Caco-2 (cell line): ENCODE measurements around the gene GPR65. TPM values are rescaled to one million over a fixed set of nuclear protein-coding genes. Genes with fewer than 3 reads are reported as not detected.

Experiments used
- BruUV-seq: library from RNA; stranded (reverse); fragments of 400-500 nt; replicated peaks from 2 replicates; lab custom pipeline; 2021; lab: Mats Ljungman, UMichigan
- CTCF ChIA-PET: fragments of 300-600 bp; sonication (Branson Sonifier 250); formaldehyde crosslinking; loops from one replicate; lab custom pipeline; 2022; ENCODE audit warnings: antibody characterized with exemption; lab: Charles Lee
- POLR2A ChIA-PET: fragments of 300-600 bp; sonication (Branson Sonifier 250); formaldehyde crosslinking; loops from one replicate; lab custom pipeline; 2022; ENCODE audit warnings: antibody characterized with exemption; lab: Charles Lee
- DNase-seq, 2 experiments: peaks; one replicate each; pipeline versions ENCODE4 v3.0.0 to v3.0.0-alpha.2; 2020 to 2022
- H3K27me3 ChIP-seq: replicated peaks from 2 replicates; pipeline ENCODE4 v1.6.0; 2011; ENCODE audit warnings: low read length; ENCODE audit not compliant: control insufficient read depth, insufficient read depth
- H3K36me3 ChIP-seq: 2 replicates; pipeline ENCODE4 v1.5.1; 2011; ENCODE audit warnings: low read length; ENCODE audit not compliant: control insufficient read depth, insufficient read depth
- H3K4me1 ChIP-seq: fragments of 250-450 bp; sonication (Bioruptor Pico); 2 replicates; pipeline ENCODE4 v1.5.1; 2020; ENCODE audit warnings: mild to moderate bottlenecking
- H3K4me3 ChIP-seq: 2 replicates; pipeline ENCODE4 v1.5.1; 2011; ENCODE audit warnings: low read depth, mild to moderate bottlenecking, control low read depth, low read length
- H3K9me3 ChIP-seq: fragments of 250-450 bp; sonication (Bioruptor Pico); 2 replicates; pipeline ENCODE4 v1.5.1; 2020; ENCODE audit warnings: mild to moderate bottlenecking, moderate library complexity
- H3K27ac Mint-ChIP-seq: one replicate; pipeline ENCODE4 v1.8.0; 2022; ENCODE audit warnings: mixed read lengths; ENCODE audit not compliant: unreplicated experiment
- H3K27me3 Mint-ChIP-seq: one replicate; pipeline ENCODE4 v1.8.0; 2022; ENCODE audit warnings: mixed read lengths; ENCODE audit not compliant: insufficient read depth, unreplicated experiment
- H3K36me3 Mint-ChIP-seq: one replicate; pipeline ENCODE4 v1.8.0; 2022; ENCODE audit warnings: mild to moderate bottlenecking, mixed read lengths; ENCODE audit not compliant: insufficient read depth, unreplicated experiment
- H3K4me1 Mint-ChIP-seq: one replicate; pipeline ENCODE4 v1.8.0; 2022; ENCODE audit warnings: low read depth, mixed read lengths; ENCODE audit not compliant: unreplicated experiment
- H3K4me3 Mint-ChIP-seq: one replicate; pipeline ENCODE4 v1.8.0; 2022; ENCODE audit warnings: mild to moderate bottlenecking, moderate library complexity, mixed read lengths; ENCODE audit not compliant: unreplicated experiment
- H3K9me3 Mint-ChIP-seq: one replicate; pipeline ENCODE4 v1.8.0; 2022; ENCODE audit warnings: mixed read lengths; ENCODE audit not compliant: unreplicated experiment
- intact Hi-C: fragments of 100-400 bp; cut with micrococcal nuclease; formaldehyde crosslinking; loops from one replicate; pipeline ENCODE4 v1.10.0; 2022; ENCODE audit not compliant: unreplicated experiment
- total RNA-seq: library from RNA; stranded (reverse); gene quantifications from 2 replicates; pipeline ENCODE4 v1.2.3, GENCODE V29; 2022
- TF ChIP-seq, protein P1 (sequence below), 2 experiments: fragments of 200-600 bp in 1 of 2; IDR thresholded peaks; 1 replicate in 1 of 2; 2 replicates in 1 of 2; pipeline versions ENCODE4 v1.5.1 to v1.8.0; 2011 to 2022; ENCODE audit warnings: antibody characterized with exemption in 1 of 2, control low read depth in 1 of 2, inconsistent platforms in 1 of 2, low read depth in 1 of 2, low read length in 1 of 2, mild to moderate bottlenecking in 1 of 2, moderate library complexity in 1 of 2; ENCODE audit not compliant: insufficient read depth in 1 of 2, severe bottlenecking in 1 of 2, unreplicated experiment in 1 of 2

Gene GPR65
- total RNA-seq, 1 experiment from 2014 or later: not detected

DNA sequence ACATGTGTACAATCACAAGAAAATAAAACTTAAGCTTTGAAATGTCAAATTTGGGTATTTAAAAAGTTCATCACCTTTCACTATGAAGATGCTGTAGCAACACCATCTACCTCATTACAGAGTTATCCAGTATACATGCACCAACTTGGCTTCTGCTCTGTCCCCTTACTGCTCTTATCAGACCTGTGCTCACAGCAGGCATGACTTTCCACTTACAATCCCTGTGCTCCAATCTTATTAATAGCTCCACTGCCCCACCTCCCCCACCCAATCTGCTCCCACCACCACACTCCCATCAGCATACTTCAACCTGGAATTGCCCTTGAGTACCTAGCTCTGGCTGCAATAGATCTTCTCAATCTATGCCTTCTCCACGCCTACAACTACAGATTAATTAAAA, 25.2 kb upstream of the GPR65 start:
- intact Hi-C loops: no loop called here
- no TSS peak for BruUV-seq
- Histone ChIP-seq H3K9me3 (no peaks in the 10 kb centered on the region), H3K4me3 (no peak overlapping the region), H3K4me1 (0 out of 2 replicates have a peak, but pooled peaks cover 4% of the 10 kb centered on the region), H3K36me3 (no peaks in the 10 kb centered on the region), H3K27me3 (no peaks in the 10 kb centered on the region)
- Mint-ChIP-seq H3K4me1 (no peaks in the 10 kb centered on the region), H3K36me3 (no peaks in the 10 kb centered on the region), H3K9me3 (no peaks in the 10 kb centered on the region), H3K27ac (no peak overlapping the region), H3K27me3 (no peaks in the 10 kb centered on the region), H3K4me3 (no peak overlapping the region)
- TF ChIP-seq, protein P1, sequence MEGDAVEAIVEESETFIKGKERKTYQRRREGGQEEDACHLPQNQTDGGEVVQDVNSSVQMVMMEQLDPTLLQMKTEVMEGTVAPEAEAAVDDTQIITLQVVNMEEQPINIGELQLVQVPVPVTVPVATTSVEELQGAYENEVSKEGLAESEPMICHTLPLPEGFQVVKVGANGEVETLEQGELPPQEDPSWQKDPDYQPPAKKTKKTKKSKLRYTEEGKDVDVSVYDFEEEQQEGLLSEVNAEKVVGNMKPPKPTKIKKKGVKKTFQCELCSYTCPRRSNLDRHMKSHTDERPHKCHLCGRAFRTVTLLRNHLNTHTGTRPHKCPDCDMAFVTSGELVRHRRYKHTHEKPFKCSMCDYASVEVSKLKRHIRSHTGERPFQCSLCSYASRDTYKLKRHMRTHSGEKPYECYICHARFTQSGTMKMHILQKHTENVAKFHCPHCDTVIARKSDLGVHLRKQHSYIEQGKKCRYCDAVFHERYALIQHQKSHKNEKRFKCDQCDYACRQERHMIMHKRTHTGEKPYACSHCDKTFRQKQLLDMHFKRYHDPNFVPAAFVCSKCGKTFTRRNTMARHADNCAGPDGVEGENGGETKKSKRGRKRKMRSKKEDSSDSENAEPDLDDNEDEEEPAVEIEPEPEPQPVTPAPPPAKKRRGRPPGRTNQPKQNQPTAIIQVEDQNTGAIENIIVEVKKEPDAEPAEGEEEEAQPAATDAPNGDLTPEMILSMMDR (IDR thresholded peaks at IDR 0.05; ENCODE audit: insufficient read depth in 1 of 2, low read depth in 1 of 2, low read length in 1 of 2, severe bottlenecking in 1 of 2, unreplicated experiment in 1 of 2): no peak
- ChIA-PET CTCF (no interaction called here), POLR2A (no interaction called here)
- DNase-seq: no peak

DNA sequence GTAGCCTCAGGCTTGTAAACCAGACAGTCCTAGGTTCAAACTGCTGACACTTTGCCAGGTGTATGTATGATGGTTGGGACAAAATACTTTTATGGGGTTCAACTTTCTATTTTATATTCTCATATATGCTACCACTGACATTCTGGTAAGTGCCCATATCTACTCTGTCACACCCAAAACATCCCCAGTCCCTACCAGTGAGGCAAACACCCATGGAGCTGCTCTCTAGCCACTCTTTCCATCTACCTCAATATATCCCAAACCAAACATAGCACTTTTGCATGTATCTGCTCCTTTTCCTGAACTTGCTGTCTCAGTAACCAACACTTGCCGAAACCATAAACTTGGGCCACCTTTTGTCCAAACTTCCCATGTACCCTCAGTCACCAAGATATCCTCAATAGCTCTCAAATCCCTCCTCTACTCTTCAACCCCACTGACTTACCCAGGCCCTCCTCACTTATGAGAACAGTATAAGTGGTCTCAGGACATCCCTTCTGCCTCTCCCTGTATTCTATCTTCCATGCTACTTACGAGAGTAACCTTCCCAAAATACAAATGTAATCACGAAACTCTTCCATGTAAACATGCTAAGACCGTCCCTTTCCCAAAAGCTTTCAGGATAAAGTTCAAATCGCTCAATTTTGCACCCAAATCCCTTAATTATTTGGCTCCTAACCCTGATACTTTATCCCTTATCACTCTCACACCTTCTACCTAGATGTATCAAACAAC, 15.5 kb upstream of the GPR65 start:
- ChIA-PET CTCF (no interaction called here), POLR2A (no interaction called here)
- DNase-seq: no peak
- BruUV-seq: no TSS peak
- H3K9me3 ChIP-seq: no peaks in the 10 kb centered on the region
- no peaks in the 10 kb centered on the region for H3K36me3 Mint-ChIP-seq
- no peaks in the 10 kb centered on the region for H3K27me3 ChIP-seq
- H3K9me3 Mint-ChIP-seq: no peaks in the 10 kb centered on the region
- no peaks in the 10 kb centered on the region for H3K36me3 ChIP-seq
- intact Hi-C loops: no loop called here
- H3K27me3 Mint-ChIP-seq: no peaks in the 10 kb centered on the region
- H3K4me1 ChIP-seq: no peaks in the 10 kb centered on the region
- TF ChIP-seq, protein P1 (IDR thresholded peaks at IDR 0.05; ENCODE audit: insufficient read depth in 1 of 2, low read depth in 1 of 2, low read length in 1 of 2, severe bottlenecking in 1 of 2, unreplicated experiment in 1 of 2): no peak
- no peak overlapping the region for H3K27ac Mint-ChIP-seq
- H3K4me3 Mint-ChIP-seq: no peak overlapping the region
- no peaks in the 10 kb centered on the region for H3K4me1 Mint-ChIP-seq
- no peak overlapping the region for H3K4me3 ChIP-seq

DNA sequence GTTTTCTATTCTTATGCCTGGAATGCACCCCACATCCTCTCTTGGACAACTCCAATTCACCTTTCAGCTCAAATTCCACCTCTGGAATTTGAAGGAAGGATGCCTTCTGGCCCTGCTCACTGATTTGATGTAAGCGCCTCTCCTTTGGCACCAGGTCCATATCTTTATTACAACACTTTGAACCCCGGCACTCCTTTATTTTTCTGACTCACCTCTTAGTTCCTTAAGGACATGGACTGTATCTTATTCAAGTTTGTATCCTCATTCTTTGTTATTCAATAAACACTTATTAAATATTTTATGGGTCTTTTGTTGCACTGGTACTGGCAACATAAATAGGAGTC, 15.0 kb upstream of the GPR65 start:
- H3K27me3 Mint-ChIP-seq: no peaks in the 10 kb centered on the region
- Histone ChIP-seq H3K4me1 (no peaks in the 10 kb centered on the region), H3K27me3 (no peaks in the 10 kb centered on the region), H3K36me3 (no peaks in the 10 kb centered on the region), H3K9me3 (no peaks in the 10 kb centered on the region), H3K4me3 (no peak overlapping the region)
- H3K4me1 Mint-ChIP-seq: no peaks in the 10 kb centered on the region
- H3K36me3 Mint-ChIP-seq: no peaks in the 10 kb centered on the region
- no TSS peak for BruUV-seq
- TF ChIP-seq, protein P1 (IDR thresholded peaks at IDR 0.05; ENCODE audit: insufficient read depth in 1 of 2, low read depth in 1 of 2, low read length in 1 of 2, severe bottlenecking in 1 of 2, unreplicated experiment in 1 of 2): no peak
- H3K4me3 Mint-ChIP-seq: no peak overlapping the region
- intact Hi-C loops: no loop called here
- ChIA-PET POLR2A (no interaction called here), CTCF (no interaction called here)
- no peak for DNase-seq
- no peak overlapping the region for H3K27ac Mint-ChIP-seq
- H3K9me3 Mint-ChIP-seq: no peaks in the 10 kb centered on the region
